Thyroid gland (tissue), 4 donors: Measurements from ENCODE around the gene BMP4. TPM values are rescaled to one million over a fixed set of nuclear protein-coding genes. Genes with fewer than 3 reads are reported as not detected.

ENCODE experiments used
- DNase-seq, 2 donors: peaks; one replicate each; pipeline ENCODE4 v3.0.0-alpha.2; 2019
- H3K27ac ChIP-seq, 3 donors: fragments of 200-600 bp; sonication (generic); 1 replicate in 2 of 3; 2 replicates in 1 of 3; pipeline ENCODE4 v1.5.1; 2016 to 2019; ENCODE audit warnings: mild to moderate bottlenecking in 1 of 3, moderate library complexity in 1 of 3
- H3K27me3 ChIP-seq: fragments of 200-600 bp; sonication (generic); one replicate; pipeline ENCODE4 v1.5.1; 2019
- H3K36me3 ChIP-seq, 2 donors: fragments of 200-600 bp; sonication (generic); one replicate each; pipeline ENCODE4 v1.5.1; 2016 to 2019
- H3K4me1 ChIP-seq, 2 donors: fragments of 200-600 bp; sonication (generic); one replicate each; pipeline ENCODE4 v1.5.1; 2017 to 2019
- H3K4me3 ChIP-seq, 3 donors: fragments of 200-600 bp; sonication (generic); replicated peaks in 1 of 3; 1 replicate in 2 of 3; 2 replicates in 1 of 3; pipeline ENCODE4 v1.5.1; 2016; ENCODE audit warnings: mild to moderate bottlenecking in 1 of 3
- H3K9me3 ChIP-seq: fragments of 200-600 bp; sonication (generic); one replicate; pipeline ENCODE4 v1.5.1; 2017
- POLR2A ChIP-seq, 2 donors: fragments of 450-650 bp; IDR thresholded peaks; one replicate each; pipeline ENCODE4 v1.6.1; 2017; ENCODE audit warnings: antibody characterized with exemption in 2 of 2, mild to moderate bottlenecking in 2 of 2, moderate library complexity in 1 of 2
- WGBS, 2 donors: methylation state at CpG; one replicate each; pipeline ENCODE4 v1.1.5; 2017; 5-methylcytosine and 5-hydroxymethylcytosine counted together
- intact Hi-C: fragments of 100-400 bp; cut with DNase I; formaldehyde crosslinking; loops from one replicate; pipeline ENCODE4 v1.15.1; 2023
- total RNA-seq, 4 donors: library from RNA; depleted of rRNA; stranded (reverse); fragments of >200 nt; gene quantifications; one replicate each; pipeline ENCODE4 v1.2.3, GENCODE V29; 2016
- TF ChIP-seq, protein P1 (sequence below), 6 experiments: fragments of 200-600 bp in 3 of 6; fragments of 450-650 bp in 3 of 6; sonication (generic) in 3 of 6; IDR thresholded peaks; one replicate each; pipeline ENCODE4 v1.5.1; 2016 to 2019; ENCODE audit warnings: antibody characterized with exemption in 6 of 6, mild to moderate bottlenecking in 2 of 6, inconsistent platforms in 1 of 6, moderate library complexity in 1 of 6

The BMP4 gene
- total RNA-seq, 4 donors from 2014 or later = 8.5 to 27.2 (median 11.6) TPM

DNA sequence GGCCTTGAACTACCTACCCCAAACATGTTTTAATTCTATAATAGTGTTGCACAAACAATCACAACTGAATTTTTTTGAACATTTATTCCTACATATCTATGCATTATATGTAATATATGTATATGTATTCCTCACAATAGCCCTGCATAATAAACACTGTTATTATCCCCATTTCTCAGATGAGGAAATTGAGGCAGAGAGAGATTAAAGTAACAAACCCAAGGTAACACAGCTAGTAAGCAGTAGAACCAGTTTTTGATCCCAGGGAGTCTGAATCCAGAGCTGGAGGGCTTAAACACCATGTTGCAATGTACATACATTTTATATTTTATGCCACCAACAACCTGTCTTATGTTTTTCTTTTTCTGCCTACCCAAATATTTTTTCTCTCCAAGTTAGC, 26.5 kb upstream of the BMP4 start:
- intact Hi-C loops = no loop called here

DNA sequence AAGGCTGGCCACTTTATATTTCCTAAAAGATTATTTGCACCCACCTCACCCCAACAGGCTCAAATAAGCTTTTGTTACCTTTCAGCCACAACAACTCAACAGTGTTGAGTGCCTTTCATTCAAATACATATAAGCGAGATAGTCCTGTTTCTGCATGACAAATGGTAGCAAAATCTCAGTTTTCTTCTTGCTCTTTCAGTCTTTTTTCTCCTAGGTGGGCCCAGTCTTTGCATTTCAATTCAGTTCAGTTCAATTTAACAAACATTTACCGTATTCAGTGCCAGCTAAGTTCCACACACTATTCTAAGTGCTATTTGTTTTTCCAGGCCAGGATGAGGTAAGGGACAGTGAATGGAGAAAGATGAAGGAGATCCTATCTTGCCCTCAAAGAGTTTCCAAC, 25.9 kb upstream of the BMP4 start:
- no peaks in the 10 kb centered on the region for H3K36me3 ChIP-seq
- no peak for TF ChIP-seq POLR2A (IDR thresholded peaks at IDR 0.05)
- TF ChIP-seq, protein P1, sequence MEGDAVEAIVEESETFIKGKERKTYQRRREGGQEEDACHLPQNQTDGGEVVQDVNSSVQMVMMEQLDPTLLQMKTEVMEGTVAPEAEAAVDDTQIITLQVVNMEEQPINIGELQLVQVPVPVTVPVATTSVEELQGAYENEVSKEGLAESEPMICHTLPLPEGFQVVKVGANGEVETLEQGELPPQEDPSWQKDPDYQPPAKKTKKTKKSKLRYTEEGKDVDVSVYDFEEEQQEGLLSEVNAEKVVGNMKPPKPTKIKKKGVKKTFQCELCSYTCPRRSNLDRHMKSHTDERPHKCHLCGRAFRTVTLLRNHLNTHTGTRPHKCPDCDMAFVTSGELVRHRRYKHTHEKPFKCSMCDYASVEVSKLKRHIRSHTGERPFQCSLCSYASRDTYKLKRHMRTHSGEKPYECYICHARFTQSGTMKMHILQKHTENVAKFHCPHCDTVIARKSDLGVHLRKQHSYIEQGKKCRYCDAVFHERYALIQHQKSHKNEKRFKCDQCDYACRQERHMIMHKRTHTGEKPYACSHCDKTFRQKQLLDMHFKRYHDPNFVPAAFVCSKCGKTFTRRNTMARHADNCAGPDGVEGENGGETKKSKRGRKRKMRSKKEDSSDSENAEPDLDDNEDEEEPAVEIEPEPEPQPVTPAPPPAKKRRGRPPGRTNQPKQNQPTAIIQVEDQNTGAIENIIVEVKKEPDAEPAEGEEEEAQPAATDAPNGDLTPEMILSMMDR (IDR thresholded peaks at IDR 0.05) = no peak
- no peaks in the 10 kb centered on the region for H3K27me3 ChIP-seq
- DNase-seq = no peak
- H3K9me3 ChIP-seq = no peaks in the 10 kb centered on the region
- no peaks in the 10 kb centered on the region for H3K4me1 ChIP-seq
- intact Hi-C loops = no loop called here
- H3K27ac ChIP-seq = no peak overlapping the region
- no peak overlapping the region for H3K4me3 ChIP-seq
- WGBS, 2 donors = 79 to 86% methylated on average over 2 of the region's 2 CpGs

More for the DNA sequence above, 26.5 kb upstream of the BMP4 start:
- Histone ChIP-seq H3K4me1 (no peaks in the 10 kb centered on the region), H3K27me3 (no peaks in the 10 kb centered on the region), H3K27ac (no peak overlapping the region), H3K36me3 (no peaks in the 10 kb centered on the region), H3K4me3 (no peak overlapping the region), H3K9me3 (no peaks in the 10 kb centered on the region)
- TF ChIP-seq, protein P1 (IDR thresholded peaks at IDR 0.05) = no peak
- TF ChIP-seq POLR2A (IDR thresholded peaks at IDR 0.05) = no peak
- no peak for DNase-seq

DNA sequence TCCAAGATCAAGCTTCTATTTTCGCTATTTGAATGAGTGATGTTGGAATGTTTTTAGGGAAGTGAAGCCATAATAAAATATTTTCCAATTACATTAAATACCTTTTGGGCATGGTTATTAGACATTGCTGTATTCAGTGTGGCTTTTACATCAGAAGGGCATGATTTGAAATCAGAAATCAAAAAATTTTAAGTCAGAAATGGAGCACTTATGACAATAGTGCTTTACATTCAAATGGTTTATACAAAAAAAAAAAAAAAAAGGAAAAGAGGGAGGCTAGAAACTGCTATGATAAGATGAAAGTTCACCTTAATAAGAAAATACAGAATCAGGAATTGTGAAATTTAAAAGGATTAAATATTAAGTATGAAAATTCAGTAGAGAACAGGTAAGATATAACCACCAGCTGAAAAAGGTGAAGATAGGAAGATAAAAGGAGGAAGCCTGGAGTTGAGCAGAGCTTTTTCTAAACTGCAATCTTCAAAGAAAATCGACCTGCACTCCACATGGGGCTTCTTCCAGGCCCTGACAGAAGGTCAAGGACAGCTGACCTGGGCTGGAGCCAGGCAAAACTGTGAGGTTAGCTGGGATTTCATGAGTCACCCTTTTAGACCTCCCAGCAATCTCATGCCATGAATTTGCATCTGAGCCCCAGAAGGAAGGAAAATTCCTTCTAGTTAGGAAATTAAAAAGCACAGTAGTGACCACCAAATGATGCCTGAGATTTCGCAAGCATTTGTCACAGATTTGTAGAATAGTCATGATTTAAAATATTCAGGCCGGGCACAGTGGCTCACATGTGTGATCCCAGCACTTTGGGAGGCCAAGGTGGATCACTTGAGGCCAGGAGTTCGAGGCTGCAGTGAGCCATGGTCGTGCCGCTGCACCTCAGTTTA, 23.4 kb upstream of the BMP4 start:
- intact Hi-C loops = no loop called here
- H3K27me3 ChIP-seq = no peaks in the 10 kb centered on the region
- TF ChIP-seq, protein P1 (IDR thresholded peaks at IDR 0.05) = no peak
- TF ChIP-seq POLR2A (IDR thresholded peaks at IDR 0.05) = no peak
- no peak overlapping the region for H3K27ac ChIP-seq
- no peak overlapping the region for H3K4me3 ChIP-seq
- peak; percentile 5 to 10 for DNase-seq
- no peaks in the 10 kb centered on the region for H3K9me3 ChIP-seq
- 83 to 85% methylated on average over 7 of the region's 7 CpGs for WGBS, 2 donors
- H3K4me1 ChIP-seq = no peaks in the 10 kb centered on the region
- no peaks in the 10 kb centered on the region for H3K36me3 ChIP-seq

DNA sequence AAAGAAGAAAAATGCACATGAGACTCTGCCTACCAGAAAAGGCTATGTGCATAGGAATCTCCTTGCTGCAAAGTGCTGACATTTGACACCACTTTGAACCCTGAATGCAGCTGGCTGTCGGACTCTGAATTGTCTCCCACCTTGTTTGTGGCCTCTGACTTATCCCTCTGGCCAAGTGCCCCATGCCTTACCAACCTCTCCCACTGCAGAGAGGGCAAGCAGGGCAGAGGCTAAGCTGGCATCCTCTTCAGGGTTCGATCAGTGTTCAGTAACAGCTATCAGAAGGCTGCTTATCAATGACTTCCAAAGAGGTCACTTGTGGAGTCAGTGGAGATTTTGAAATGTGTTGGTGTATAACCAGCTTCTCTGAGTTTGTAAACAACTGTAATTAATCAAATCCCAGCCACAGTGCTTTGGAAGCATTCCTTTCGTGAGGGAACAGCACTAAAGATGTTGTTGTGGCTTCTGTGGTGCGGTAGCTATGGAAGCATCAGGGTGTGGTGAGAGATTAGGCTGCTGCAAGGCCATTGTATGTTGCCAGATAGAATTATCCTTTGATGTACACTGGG, 22.6 kb upstream of the BMP4 start:
- Histone ChIP-seq H3K4me1 (no peaks in the 10 kb centered on the region), H3K9me3 (no peaks in the 10 kb centered on the region), H3K4me3 (no peak overlapping the region), H3K27me3 (no peaks in the 10 kb centered on the region), H3K36me3 (no peaks in the 10 kb centered on the region), H3K27ac (no peak overlapping the region)
- intact Hi-C loops = no loop called here
- TF ChIP-seq, protein P1 (IDR thresholded peaks at IDR 0.05) = no peak
- no peak for TF ChIP-seq POLR2A (IDR thresholded peaks at IDR 0.05)
- WGBS, 2 donors = 78 to 89% methylated on average over 4 of the region's 4 CpGs
- DNase-seq = no peak

DNA sequence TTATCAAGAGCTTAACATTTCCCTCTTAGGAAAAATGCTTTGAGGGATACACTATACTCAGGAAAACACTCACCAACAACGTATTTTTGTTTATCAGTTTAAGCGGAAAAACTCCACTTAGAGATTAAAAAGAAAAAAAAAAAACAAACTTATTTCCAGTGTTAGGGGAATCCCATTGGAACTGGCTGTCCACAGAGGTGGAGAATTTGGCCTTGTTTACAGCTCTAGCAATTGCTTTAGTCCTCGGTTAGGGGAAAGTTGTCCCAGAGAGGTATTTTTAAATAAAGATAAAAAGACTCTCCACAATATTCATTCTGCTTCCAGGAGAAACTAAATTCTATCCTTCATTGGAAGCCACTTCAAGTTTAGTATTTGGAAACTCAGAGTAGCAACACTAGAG, 21.6 kb upstream of the BMP4 start:
- no peaks in the 10 kb centered on the region for H3K36me3 ChIP-seq
- H3K27ac ChIP-seq = no peak overlapping the region
- no peaks in the 10 kb centered on the region for H3K9me3 ChIP-seq
- H3K27me3 ChIP-seq = no peaks in the 10 kb centered on the region
- WGBS, 2 donors = 51 to 60% methylated on average over 3 of the region's 3 CpGs
- no peak overlapping the region for H3K4me3 ChIP-seq
- no peaks in the 10 kb centered on the region for H3K4me1 ChIP-seq
- TF ChIP-seq, protein P1 (IDR thresholded peaks at IDR 0.05) = no peak
- no peak for TF ChIP-seq POLR2A (IDR thresholded peaks at IDR 0.05)
- DNase-seq = no peak
- intact Hi-C loops = no loop called here
